ENCODE data around the gene WDR43. TPM values are rescaled to one million over a fixed set of nuclear protein-coding genes. Genes with fewer than 3 reads are reported as not detected.

The WDR43 gene
- total and polyA plus RNA-seq, 7 experiments from 2014 or later, result 44.4 to 75.0 (median 60.4) TPM

DNA sequence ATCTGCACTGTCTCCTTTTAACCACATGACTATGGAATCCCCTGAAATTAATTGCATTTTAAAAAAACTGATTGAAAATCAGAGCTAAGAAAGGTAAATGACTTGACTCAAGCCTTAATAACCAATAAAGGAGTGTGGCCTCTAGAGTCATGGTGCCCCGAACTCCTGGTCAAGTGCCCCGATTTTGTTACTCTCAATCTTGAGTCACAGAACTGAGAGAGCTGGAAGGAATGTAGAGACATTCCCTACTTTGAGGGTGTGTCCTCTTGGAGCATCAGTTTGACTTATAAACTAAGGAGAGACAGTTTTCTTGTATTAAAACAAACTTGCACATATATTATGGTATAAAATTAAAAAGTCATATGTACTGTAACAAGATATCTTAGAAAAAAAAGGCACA is 2.4 kb downstream of the WDR43 start:
- intact Hi-C loops (cut with micrococcal nuclease), result loop anchor here (10.0 kb wide), 6 partner anchors 72 to 1248 kb away; partner anchors contain the start of genes BABAM2 (in 1 of the 2), CLIP4 (in 1 of the 2), RBKS (in 1 of the 2) and YPEL5 (in 1 of the 2)

DNA sequence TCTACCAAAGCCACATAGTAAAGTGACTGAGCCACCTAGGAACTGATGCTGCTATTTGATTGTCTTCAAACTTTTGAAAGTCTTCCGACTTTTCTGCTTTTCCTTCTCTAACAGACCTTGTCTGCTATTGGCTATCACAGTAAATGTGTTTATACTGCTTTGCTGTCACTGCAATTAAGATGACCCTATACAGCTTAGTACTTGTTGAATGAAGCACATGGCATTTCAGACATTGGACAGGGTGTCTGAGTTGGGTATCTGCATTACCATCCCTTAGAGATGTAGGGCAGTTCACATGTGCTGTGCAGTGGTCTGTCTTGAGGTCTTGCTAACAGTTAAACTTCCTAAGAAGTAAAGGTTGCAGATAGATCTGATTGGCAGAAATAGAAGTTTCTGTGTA is 3.6 kb downstream of the WDR43 start:
- peaks cover 28% of the 10 kb centered on the region in 2 donors for H3K4me1 ChIP-seq (ENCODE audit: control insufficient read depth in 2 of 2, insufficient read depth in 2 of 2, low read length in 2 of 2)
- Mint-ChIP-seq H3K27ac (peak overlapping the region in 1 of 9 donors; percentile 52), H3K9me3 (peaks cover 0 to 5% (median 0%) of the 10 kb centered on the region in 11 donors), H3K36me3 (peaks cover 0 to 5% (median 0%) of the 10 kb centered on the region in 5 donors), H3K4me3 (peak overlapping the region in 7 of 10 donors; percentile 6 to 99 (median 53)), H3K4me1 (peaks cover 42 to 79% (median 64%) of the 10 kb centered on the region in 7 donors), H3K27me3 (no peaks in the 10 kb centered on the region)
- ATAC-seq (no peak), DNase-seq (no peak)
- no peak overlapping the region for H3K4me3 ChIP-seq (ENCODE audit: low read length)
- ChIA-PET CTCF (no interaction called here), POLR2A (no interaction called here)
- no peak overlapping the region for H3K27ac ChIP-seq (ENCODE audit: low read depth, low read length)
- H3K27me3 ChIP-seq (ENCODE audit: control insufficient read depth in 2 of 2, insufficient read depth in 2 of 2, low read length in 2 of 2), result no peaks in the 10 kb centered on the region
- intact Hi-C loops (cut with micrococcal nuclease), result loop anchor here (10.0 kb wide), 6 partner anchors 73 to 1247 kb away; partner anchors contain the start of genes BABAM2 (in 1 of the 2), CLIP4 (in 1 of the 2), RBKS (in 1 of the 2) and YPEL5 (in 1 of the 2)
- H3K36me3 ChIP-seq (ENCODE audit: control insufficient read depth in 2 of 3, insufficient read depth in 3 of 3, low read length in 3 of 3), result peaks cover 3 to 7% (median 3%) of the 10 kb centered on the region in 3 experiments
- no peaks in the 10 kb centered on the region for H3K9me3 ChIP-seq (ENCODE audit: control insufficient read depth in 2 of 3, low read length in 3 of 3)

More for the DNA sequence above, 2.4 kb downstream of the WDR43 start:
- H3K36me3 ChIP-seq (ENCODE audit: control insufficient read depth in 2 of 3, insufficient read depth in 3 of 3, low read length in 3 of 3), result no peaks in the 10 kb centered on the region
- peak overlapping the region in 3 of 9 donors; percentile 12 to 52 (median 33) for H3K27ac Mint-ChIP-seq
- no peaks in the 10 kb centered on the region for H3K9me3 ChIP-seq (ENCODE audit: control insufficient read depth in 2 of 3, low read length in 3 of 3)
- H3K4me1 ChIP-seq (ENCODE audit: control insufficient read depth in 2 of 2, insufficient read depth in 2 of 2, low read length in 2 of 2), result peaks cover 28% of the 10 kb centered on the region in 2 donors
- peaks cover 0 to 4% (median 0%) of the 10 kb centered on the region in 5 donors for H3K36me3 Mint-ChIP-seq
- peak overlapping the region in 9 of 10 donors; percentile 31 to 99 (median 90) for H3K4me3 Mint-ChIP-seq
- CTCF ChIA-PET, result no interaction called here
- H3K9me3 Mint-ChIP-seq, result peaks cover 0 to 5% (median 0%) of the 10 kb centered on the region in 11 donors
- H3K4me1 Mint-ChIP-seq, result peaks cover 42 to 71% (median 63%) of the 10 kb centered on the region in 7 donors
- ATAC-seq (no peak), DNase-seq (no peak)
- no peaks in the 10 kb centered on the region for H3K27me3 Mint-ChIP-seq
- no peak overlapping the region for H3K4me3 ChIP-seq (ENCODE audit: low read length)
- POLR2A ChIA-PET, result interaction anchor here (4.2 kb wide), 1 partner anchor 28 kb away, joined by 93 read pairs; the partner anchor contains the start of gene TRMT61B
- H3K27ac ChIP-seq (ENCODE audit: low read depth, low read length), result no peak overlapping the region
- H3K27me3 ChIP-seq (ENCODE audit: control insufficient read depth in 2 of 2, insufficient read depth in 2 of 2, low read length in 2 of 2), result no peaks in the 10 kb centered on the region

DNA sequence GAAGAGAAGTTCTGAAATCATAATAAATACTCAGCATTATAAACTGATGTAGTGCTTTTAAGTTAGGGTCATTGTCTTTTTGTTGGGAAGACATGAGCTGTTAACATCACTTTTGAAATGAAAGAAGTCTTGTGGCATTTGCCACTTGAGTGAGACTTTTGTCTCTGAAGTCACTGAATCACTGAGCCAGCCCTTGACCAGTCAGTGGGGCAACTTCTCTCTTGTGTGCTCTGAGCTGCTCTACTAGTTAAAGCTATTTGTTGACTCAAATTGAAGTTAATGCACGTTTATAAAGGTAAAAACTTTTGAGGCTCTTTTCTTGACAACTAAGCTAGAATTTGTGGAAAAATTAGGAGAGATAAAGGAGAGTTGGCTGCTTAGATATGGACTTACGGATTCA is 6.7 kb downstream of the WDR43 start:
- H3K4me1 ChIP-seq (ENCODE audit: control insufficient read depth in 2 of 2, insufficient read depth in 2 of 2, low read length in 2 of 2), result peaks cover 18 to 26% of the 10 kb centered on the region in 2 donors
- Mint-ChIP-seq H3K9me3 (no peaks in the 10 kb centered on the region), H3K27ac (peak overlapping the region in 1 of 9 donors; percentile 26), H3K36me3 (peaks cover 0 to 12% (median 2%) of the 10 kb centered on the region in 5 donors), H3K4me1 (peaks cover 33 to 81% (median 64%) of the 10 kb centered on the region in 7 donors), H3K4me3 (no peak overlapping the region), H3K27me3 (no peaks in the 10 kb centered on the region)
- intact Hi-C loops (cut with micrococcal nuclease), result no loop called here
- no peak overlapping the region for H3K27ac ChIP-seq (ENCODE audit: low read depth, low read length)
- H3K27me3 ChIP-seq (ENCODE audit: control insufficient read depth in 2 of 2, insufficient read depth in 2 of 2, low read length in 2 of 2), result no peaks in the 10 kb centered on the region
- ChIA-PET POLR2A (interaction anchor here (1.0 kb wide), 1 partner anchor 31 kb away, joined by 3 read pairs; the partner anchor contains the start of gene TRMT61B), CTCF (interaction anchor here (1.1 kb wide), 1 partner anchor 10 kb away, joined by 3 read pairs; no protein-coding TSS in a partner anchor)
- H3K4me3 ChIP-seq (ENCODE audit: low read length), result no peak overlapping the region
- peaks cover 3 to 25% (median 4%) of the 10 kb centered on the region in 3 experiments for H3K36me3 ChIP-seq (ENCODE audit: control insufficient read depth in 2 of 3, insufficient read depth in 3 of 3, low read length in 3 of 3)
- ATAC-seq, result no peak
- DNase-seq, result no peak
- no peaks in the 10 kb centered on the region for H3K9me3 ChIP-seq (ENCODE audit: control insufficient read depth in 2 of 3, low read length in 3 of 3)

DNA sequence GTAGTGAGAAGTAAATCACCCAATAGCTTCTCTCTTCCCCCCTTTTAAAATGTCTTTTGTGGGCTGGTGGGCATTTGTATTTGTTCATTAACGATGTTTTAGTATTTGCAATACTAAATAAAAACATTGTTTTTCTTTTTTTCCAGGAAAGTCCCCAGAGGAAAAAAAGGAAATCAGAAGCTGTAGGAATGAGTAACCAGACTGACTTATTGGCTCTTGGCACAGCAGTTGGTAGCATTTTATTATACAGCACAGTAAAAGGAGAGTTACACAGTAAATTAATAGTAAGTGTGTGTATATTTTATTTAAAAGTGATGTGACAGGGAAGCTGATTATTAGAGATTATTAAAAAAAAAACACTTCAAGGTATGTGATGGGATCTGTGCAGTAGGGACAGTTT is 7.4 kb downstream of the WDR43 start:
- Mint-ChIP-seq H3K27ac (no peak overlapping the region), H3K27me3 (no peaks in the 10 kb centered on the region), H3K4me1 (peaks cover 33 to 81% (median 62%) of the 10 kb centered on the region in 7 donors), H3K36me3 (peaks cover 6 to 18% (median 9%) of the 10 kb centered on the region in 5 donors), H3K9me3 (no peaks in the 10 kb centered on the region), H3K4me3 (no peak overlapping the region)
- Histone ChIP-seq H3K9me3 (ENCODE audit: control insufficient read depth in 2 of 3, low read length in 3 of 3) (no peaks in the 10 kb centered on the region), H3K36me3 (ENCODE audit: control insufficient read depth in 2 of 3, insufficient read depth in 3 of 3, low read length in 3 of 3) (peaks cover 9 to 31% (median 10%) of the 10 kb centered on the region in 3 experiments), H3K4me3 (ENCODE audit: low read length) (no peak overlapping the region), H3K27ac (ENCODE audit: low read depth, low read length) (no peak overlapping the region), H3K27me3 (ENCODE audit: control insufficient read depth in 2 of 2, insufficient read depth in 2 of 2, low read length in 2 of 2) (no peaks in the 10 kb centered on the region), H3K4me1 (ENCODE audit: control insufficient read depth in 2 of 2, insufficient read depth in 2 of 2, low read length in 2 of 2) (peaks cover 11 to 19% of the 10 kb centered on the region in 2 donors)
- DNase-seq (no peak), ATAC-seq (no peak)
- ChIA-PET POLR2A (interaction anchor here (1.0 kb wide), 1 partner anchor 32 kb away, joined by 3 read pairs; the partner anchor contains the start of gene TRMT61B), CTCF (interaction anchor here (1.1 kb wide), 1 partner anchor 11 kb away, joined by 3 read pairs; no protein-coding TSS in a partner anchor)
- intact Hi-C loops (cut with micrococcal nuclease), result no loop called here

DNA sequence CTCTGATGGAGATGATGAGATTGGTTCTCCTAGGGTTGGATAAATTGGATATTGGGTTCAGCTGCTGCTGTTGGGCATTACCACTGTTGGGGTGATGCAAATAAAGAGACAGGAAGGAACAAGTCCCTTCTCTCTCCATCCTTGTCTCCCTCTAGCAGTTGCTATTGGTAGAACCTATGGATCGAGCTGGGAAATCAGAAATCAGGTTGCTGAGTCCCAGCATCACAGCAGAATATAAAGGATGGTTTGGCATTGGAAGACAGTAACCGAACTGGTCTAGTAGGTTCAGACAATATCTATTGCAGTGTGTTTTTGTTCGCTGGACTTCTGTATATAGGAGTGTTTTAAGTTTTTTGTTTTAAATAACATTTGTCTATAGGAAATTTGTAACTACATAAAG is 8.1 kb downstream of the WDR43 start:
- POLR2A ChIA-PET, result no interaction called here
- H3K4me3 ChIP-seq (ENCODE audit: low read length), result no peak overlapping the region
- ATAC-seq (no peak), DNase-seq (no peak)
- no peaks in the 10 kb centered on the region for H3K9me3 ChIP-seq (ENCODE audit: control insufficient read depth in 2 of 3, low read length in 3 of 3)
- intact Hi-C loops (cut with micrococcal nuclease), result no loop called here
- H3K4me1 ChIP-seq (ENCODE audit: control insufficient read depth in 2 of 2, insufficient read depth in 2 of 2, low read length in 2 of 2), result peaks cover 4 to 13% of the 10 kb centered on the region in 2 donors
- no peaks in the 10 kb centered on the region for H3K27me3 ChIP-seq (ENCODE audit: control insufficient read depth in 2 of 2, insufficient read depth in 2 of 2, low read length in 2 of 2)
- H3K27ac ChIP-seq (ENCODE audit: low read depth, low read length), result no peak overlapping the region
- CTCF ChIA-PET, result no interaction called here
- Mint-ChIP-seq H3K4me1 (peaks cover 27 to 75% (median 56%) of the 10 kb centered on the region in 7 donors), H3K9me3 (no peaks in the 10 kb centered on the region), H3K4me3 (no peak overlapping the region), H3K27ac (no peak overlapping the region), H3K36me3 (peaks cover 7 to 21% (median 12%) of the 10 kb centered on the region in 5 donors), H3K27me3 (no peaks in the 10 kb centered on the region)
- peaks cover 9 to 36% (median 13%) of the 10 kb centered on the region in 3 experiments for H3K36me3 ChIP-seq (ENCODE audit: control insufficient read depth in 2 of 3, insufficient read depth in 3 of 3, low read length in 3 of 3)

DNA sequence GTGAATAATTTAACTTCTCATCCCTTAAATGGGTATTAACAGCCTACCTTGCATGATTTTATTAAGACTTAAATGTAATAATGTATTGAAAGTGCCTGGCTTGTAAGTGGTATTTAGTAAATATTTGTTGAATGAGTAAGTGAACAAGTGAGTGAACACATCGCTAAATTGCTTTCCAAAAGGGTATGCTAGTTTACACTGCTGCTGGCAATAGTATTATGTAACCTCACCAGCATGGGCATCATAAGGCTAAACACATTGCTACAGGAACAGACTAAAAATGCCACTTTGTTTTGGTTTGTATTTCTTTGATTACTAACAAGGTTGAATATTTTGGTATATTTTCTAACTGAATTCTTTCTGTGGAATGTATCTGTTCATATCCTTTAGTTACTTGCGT is 9.8 kb downstream of the WDR43 start:
- H3K27me3 ChIP-seq (ENCODE audit: control insufficient read depth in 2 of 2, insufficient read depth in 2 of 2, low read length in 2 of 2), result no peaks in the 10 kb centered on the region
- H3K9me3 ChIP-seq (ENCODE audit: control insufficient read depth in 2 of 3, low read length in 3 of 3), result no peaks in the 10 kb centered on the region
- ATAC-seq, result no peak
- intact Hi-C loops (cut with micrococcal nuclease), result no loop called here
- POLR2A ChIA-PET, result interaction anchor here (2.0 kb wide), 1 partner anchor 9 kb away, joined by 5 read pairs; no protein-coding TSS in a partner anchor
- no peak overlapping the region for H3K27ac ChIP-seq (ENCODE audit: low read depth, low read length)
- Mint-ChIP-seq H3K27me3 (no peaks in the 10 kb centered on the region), H3K4me3 (no peak overlapping the region), H3K27ac (peak overlapping the region in 2 of 9 donors; percentile 21 to 58), H3K9me3 (no peaks in the 10 kb centered on the region), H3K36me3 (peaks cover 8 to 35% (median 21%) of the 10 kb centered on the region in 5 donors), H3K4me1 (peaks cover 14 to 66% (median 41%) of the 10 kb centered on the region in 7 donors)
- H3K4me3 ChIP-seq (ENCODE audit: low read length), result no peak overlapping the region
- CTCF ChIA-PET, result no interaction called here
- DNase-seq, result no peak
- no peaks in the 10 kb centered on the region for H3K4me1 ChIP-seq (ENCODE audit: control insufficient read depth in 2 of 2, insufficient read depth in 2 of 2, low read length in 2 of 2)
- H3K36me3 ChIP-seq (ENCODE audit: control insufficient read depth in 2 of 3, insufficient read depth in 3 of 3, low read length in 3 of 3), result peaks cover 9 to 52% (median 17%) of the 10 kb centered on the region in 3 experiments
